PC-3 (cell line): ENCODE data around the gene B4GALT1.

Experiments used
- EZH2 ChIP-seq: fragments of 300-600 bp; sonication (generic); IDR thresholded peaks from one replicate; pipeline ENCODE4 v1.6.1; 2017; ENCODE audit warnings: antibody characterized with exemption, mild to moderate bottlenecking, low read length; ENCODE audit not compliant: unreplicated experiment
- TF ChIP-seq, protein P1 (sequence below): fragments of 300-600 bp; sonication (generic); conservative IDR thresholded peaks from 2 replicates; pipeline ENCODE4 v1.5.1; 2017; ENCODE audit warnings: antibody characterized with exemption, low read depth, mild to moderate bottlenecking, low read length

GRCh38 chr9:33187519-33188218, 20.5 kb upstream of the B4GALT1 start:
- TF ChIP-seq, protein P1, sequence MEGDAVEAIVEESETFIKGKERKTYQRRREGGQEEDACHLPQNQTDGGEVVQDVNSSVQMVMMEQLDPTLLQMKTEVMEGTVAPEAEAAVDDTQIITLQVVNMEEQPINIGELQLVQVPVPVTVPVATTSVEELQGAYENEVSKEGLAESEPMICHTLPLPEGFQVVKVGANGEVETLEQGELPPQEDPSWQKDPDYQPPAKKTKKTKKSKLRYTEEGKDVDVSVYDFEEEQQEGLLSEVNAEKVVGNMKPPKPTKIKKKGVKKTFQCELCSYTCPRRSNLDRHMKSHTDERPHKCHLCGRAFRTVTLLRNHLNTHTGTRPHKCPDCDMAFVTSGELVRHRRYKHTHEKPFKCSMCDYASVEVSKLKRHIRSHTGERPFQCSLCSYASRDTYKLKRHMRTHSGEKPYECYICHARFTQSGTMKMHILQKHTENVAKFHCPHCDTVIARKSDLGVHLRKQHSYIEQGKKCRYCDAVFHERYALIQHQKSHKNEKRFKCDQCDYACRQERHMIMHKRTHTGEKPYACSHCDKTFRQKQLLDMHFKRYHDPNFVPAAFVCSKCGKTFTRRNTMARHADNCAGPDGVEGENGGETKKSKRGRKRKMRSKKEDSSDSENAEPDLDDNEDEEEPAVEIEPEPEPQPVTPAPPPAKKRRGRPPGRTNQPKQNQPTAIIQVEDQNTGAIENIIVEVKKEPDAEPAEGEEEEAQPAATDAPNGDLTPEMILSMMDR: no peak
- no peak for TF ChIP-seq EZH2
